ENCODE results near the gene SCARF1.
A peak's percentile ranks its signal among the peaks of the same experiment; 100 is the strongest.

Gene SCARF1

DNA sequence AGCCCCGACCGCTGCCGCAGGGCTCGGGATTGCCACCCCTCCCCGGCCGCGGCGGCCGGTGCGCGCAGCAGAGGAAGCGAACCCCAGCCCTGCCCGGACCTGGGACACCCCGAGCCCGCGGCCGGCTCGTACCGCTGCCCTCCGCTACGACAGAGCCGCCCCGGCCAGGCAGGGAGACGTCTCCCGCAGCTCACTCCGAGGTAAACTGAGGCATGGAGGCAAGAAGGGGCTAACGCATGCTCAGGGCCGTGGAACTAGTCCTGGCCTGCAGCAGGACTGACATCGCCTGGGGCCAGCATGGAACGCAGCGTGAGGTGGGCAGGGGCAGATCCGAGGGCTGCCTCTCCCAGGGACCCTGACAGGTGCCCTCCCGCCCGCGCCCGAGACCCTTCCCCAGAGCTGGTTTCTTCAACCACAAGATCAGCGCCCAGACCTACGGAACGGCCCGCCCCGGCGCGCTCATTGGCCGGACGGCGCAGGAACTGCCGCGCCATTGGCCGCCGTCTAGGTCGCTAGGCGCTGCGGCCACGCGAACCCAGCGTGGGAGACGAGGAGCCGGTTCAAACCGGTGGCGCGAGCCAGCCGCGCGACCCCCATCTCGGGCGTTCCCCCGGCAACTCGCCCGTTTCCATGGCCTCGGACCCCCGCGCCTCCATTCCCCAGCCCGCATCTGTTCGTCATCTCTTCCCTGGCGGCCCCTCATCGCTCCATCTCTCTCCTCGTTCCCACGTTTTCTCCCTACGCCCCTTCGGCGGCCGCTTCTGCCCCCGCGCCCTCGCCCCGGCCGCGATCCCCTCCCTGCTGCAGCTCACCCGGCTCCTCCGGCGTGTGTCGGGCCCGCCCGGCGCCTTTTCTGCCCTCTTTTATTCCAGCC, 17.3 kb downstream of the SCARF1 start, which contains the start of gene SLC43A2:
TSS of gene SLC43A2 (minus strand) at position 853 of the 874 bp plus-strand sequence. CDS start 960 bp downstream, outside the sequence.
- peak; percentile 67 for DNase-seq

DNA sequence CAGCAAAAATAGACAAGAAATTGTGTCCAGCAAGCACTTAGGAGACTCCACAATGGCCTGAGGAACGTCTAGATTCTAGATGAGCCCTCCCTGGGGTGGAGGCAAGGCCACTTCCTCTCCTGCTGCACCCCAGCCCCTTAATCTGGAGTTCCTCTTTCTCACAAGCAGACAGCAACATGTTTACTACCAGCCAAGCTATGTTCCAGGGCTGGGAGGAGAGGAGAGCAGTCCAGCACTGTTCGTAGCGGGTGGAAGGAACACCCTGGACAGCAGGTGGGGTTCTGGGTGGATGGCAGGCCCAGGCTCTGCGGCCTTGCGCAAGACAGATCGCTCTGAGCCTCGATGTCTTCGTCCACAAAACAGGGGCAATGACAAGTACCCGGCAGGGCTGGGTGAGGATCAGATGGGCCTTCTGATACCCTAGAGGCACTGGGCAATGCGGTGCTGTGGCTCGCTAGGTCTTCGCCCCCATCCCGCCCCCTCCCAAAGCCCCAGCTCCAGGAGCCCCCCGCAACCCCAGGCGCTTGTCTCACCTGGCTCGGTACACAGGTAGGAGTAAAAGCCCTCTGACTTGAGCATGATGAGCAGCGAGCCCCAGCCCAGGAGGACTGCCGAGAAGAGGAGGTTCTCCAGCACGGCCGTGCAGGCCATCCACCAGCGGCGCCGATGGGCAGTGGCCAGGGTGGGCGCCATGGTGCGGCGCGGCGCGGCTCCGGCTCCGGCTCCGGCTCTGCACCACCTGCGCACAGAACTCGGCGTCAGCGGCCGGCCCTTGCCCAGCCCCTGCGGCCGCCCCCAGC, 18.1 kb downstream of the SCARF1 start:
- no peak for DNase-seq

DNA sequence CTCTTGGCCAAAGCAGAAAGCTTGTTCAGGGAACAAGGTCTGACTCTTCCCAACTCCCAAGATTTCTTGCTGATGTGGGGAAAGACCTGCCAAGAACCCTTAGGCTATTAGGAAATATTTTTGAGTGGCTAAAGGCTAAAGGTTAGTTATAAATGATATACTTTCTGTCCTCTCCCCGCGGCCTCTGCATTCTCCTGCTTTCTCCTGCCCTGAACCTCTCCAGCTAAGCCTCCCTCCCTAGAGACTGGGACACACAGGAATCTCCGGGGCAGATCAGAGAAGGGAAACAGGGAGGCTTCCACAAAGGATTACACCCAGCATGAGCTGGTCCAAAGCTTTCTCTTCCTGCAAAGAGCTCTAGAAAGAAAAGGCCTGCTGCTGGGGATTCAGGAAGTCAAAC, 19.2 kb downstream of the SCARF1 start:
- DNase-seq: no peak

DNA sequence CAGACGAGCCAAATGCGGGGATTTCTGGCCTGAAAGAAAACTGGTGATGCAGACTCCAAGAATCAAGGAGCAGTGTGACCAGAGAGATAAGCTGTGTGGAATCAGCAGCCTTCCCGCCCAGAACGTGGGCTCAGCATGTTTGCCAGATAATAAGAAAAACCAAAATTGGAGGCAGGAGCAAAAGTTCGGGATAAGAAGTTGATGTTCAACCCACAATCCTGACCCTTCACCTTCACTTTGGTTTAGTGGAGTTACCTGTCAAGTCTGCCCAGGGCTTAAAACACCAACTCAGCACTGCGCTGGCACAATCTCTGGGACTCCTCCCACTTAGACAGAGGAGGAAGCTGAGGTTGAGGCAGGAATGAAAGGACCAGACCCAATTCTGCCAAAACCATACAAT, 20.0 kb downstream of the SCARF1 start:
- no peak for DNase-seq

DNA sequence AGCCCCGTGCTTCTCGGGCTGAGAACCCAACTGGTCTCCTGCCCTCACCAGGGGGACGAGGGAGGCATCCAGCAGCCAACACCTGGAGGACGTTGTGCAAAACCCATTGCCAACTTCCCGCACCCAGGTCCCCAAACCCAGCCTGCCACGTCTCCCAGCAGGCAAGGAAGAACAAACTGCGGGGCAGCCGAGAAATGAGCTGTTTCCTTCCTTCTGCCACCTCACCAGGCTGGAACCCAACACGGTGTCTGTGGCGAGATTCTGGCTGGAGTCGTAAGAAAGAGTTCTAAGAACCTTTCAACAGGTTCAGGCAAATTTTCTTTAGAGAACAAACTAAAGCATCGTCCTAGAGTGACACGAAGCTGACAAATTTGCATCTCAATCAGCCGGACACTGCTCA, 20.5 kb downstream of the SCARF1 start:
- no peak for DNase-seq

DNA sequence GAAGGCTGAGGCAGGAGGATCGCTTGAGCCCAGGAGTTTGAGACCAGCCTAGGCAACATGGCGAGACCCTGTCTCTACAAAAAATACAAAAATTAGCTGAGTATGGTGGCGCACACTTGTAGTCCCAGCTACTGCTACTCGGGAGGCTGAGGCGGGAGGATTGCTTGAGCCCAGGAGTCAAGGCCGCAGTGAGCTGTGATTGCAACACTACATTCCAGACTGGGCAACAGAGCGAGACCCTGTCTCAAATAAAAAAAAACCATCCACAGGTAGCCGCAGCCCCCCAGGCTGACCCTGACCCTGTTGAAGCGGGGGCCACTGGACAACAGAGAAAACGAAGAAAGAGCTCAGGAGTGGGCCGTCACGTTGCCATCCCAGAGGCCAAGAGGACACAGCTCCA, 20.9 kb downstream of the SCARF1 start:
- DNase-seq: no peak

DNA sequence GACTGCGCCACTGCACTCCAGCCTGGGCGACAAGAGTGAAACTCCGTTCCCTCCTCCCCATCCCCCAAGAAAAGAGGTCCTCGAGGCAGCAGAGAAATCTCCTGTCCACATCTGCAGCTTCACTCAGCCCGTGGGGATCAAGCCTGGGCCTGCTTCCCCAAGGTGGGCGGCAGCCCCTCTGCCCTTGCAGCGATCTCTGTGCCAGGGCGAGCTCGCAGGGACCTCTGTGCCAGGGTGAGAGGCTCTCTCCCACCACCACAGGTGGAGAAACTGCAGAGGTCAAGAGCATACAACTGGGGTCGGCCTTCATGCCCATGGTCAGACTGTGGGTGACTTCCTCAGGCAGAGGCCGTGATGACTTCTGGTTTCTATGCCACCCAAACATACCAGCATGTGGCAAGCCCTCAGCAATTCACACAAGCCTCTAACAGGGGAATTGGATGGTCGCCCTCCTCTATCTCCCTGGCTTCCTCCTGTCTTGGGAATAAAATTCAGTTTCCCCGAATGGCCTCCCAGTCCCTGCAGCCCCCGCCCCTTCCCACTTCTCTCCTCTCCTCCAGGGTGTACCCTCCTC, 22.4 kb downstream of the SCARF1 start:
- DNase-seq: no peak

DNA sequence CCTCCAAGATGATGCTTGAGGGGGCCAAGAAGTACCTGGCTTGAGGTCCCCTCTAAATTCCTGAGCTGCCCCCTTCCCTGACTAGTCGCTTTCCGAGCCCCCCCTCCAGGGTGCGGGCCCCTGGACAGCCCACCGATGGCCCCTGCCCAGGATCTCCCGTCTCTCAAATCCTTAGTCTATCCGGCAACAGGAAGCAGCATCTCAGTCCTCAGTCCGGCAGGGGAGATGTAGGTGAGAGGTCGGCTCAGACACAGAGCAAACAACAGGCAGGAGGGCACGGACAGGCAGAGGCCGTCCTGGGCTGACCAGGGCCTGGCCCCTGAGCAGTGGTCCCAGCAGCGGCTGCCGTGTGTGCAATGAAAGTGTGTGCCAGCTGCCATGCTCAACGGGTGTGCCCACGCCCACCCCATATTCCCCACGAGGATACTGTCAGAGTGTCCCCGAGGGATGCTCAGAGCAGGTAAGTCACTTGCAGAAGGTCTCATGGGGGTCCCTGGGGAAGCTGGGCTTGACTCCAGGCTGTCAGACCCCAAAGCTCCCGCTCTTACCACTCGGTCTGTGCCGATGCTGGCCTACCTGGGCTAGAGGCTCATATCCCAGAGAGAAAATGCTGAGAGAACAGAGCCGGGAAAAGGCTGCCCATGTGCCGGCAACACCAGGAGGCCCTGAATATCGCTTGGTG, 24.1 kb downstream of the SCARF1 start:
- DNase-seq: no peak

DNA sequence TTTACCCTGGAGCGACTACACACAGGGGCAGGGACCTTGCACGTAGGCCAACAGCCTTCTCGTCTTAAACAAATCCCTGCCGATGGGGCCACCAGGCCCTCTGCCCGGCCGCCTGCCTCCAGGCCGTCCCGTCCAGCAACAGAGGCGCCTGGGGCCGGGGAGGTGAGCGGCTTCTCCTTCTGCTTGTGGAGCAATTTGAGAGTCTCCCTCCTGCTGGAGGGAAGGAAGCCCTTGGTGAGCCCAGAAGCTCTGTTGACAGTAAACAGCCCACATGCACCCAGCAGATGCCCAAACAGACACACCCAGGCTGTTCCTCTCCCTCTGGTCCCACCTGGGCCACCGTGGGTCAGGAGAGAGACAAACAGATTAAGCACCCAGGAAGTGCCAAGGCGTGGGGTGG, 25.0 kb downstream of the SCARF1 start:
- DNase-seq: no peak

DNA sequence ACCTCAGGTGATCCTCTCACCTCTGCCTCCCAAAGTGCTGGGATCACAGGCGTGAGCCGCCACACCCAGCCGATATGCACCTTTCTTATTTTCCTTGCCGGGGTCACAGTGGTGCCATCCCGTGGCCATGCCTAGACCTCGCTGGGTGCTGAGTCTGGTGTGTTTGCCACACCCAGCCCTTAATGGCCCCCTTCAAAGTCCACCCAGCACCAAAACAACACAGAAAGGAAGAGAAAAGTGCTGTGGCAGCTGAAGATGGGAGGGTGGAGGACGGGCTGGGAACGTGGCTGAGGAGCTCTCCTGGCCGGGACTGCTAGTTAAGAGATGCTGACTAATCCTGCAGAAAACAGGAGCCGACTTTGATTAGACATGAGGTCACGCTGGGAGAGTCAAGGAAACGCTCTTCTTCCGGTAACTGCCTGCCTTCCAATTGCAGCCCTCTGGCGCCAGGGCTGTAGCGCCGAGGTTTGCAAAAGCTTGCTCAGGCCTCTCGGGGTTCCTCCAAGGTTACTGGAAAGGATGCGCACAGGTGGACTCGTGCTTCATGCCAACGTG, 27.8 kb downstream of the SCARF1 start:
- DNase-seq: no peak

DNA sequence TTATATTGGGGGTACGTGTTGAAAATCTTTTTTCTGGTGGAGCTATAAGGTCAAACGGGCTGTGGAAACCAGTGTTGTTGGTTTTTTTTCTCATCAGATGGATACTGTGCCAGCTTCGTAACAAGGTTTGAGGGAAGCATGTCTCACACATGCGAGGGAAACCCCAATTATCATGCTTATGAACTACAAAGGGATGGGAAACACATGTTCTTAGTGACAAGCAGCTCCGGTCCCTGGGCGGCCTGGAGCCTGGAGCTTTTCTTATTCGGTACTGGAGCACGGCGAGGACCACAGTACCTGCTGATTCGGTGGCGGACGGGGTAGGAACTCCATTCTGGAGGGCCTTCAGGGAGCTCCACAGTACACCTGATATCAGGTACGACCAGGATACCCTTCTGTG, 29.4 kb downstream of the SCARF1 start:
- DNase-seq: no peak

DNA sequence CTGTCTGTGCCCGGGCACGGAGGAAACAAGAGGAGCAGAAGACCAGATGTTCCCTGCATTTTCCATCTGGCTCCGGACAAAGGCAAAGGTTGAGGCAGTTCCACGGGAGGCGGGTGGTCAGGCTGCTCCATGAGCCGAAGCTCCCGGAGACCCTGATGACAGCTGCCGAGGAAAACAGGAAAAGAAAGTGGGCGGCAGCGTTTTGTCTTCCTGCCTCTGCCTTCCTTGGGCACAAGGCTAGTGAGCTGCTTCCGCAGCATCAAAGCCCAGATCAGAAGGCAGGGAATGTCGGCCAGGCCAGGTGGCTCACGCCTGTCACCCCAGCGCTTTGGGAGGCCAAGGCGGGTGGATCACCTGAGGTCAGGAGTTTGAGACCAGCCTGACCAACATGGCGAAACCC, 33.1 kb downstream of the SCARF1 start:
- no peak for DNase-seq

DNA sequence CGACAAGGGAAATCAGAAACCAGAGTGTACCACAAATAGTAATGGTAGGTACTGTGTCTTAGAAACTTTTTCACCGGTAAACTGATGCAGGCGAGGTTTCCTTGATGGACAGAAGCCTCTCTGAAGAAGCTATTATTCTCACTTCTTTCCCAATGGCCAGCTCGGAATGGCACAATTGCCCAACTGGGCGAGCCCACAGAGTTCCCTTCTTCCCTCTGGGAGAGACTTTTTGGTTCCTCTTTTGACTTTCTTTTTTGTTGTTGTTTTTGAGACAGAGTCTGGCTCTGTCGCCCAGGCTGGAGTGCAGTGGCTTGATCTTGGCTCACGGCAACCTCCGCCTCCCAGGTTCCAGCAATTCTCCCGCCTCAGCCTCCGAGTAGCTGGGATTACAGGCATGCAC, 33.8 kb downstream of the SCARF1 start:
- no peak for DNase-seq

DNA sequence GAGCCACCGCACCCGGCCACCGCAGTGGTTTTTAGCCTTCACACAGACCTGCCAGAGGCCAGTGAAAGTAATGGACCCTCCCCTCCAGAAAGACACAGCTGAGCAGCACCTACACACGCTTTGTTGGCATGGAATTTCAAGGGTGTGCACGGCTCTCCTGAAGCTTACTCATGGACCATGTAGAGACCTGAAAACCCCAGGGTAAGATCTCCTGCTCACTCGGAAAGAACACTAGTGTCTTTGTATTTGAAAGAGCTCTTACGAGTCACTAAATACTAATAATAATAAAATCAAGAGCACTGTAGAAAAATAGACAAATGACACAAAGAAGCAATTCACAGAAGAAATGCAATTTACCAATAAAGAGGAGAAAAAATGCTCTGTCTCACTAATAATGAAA, 36.9 kb downstream of the SCARF1 start:
- no peak for DNase-seq

DNA sequence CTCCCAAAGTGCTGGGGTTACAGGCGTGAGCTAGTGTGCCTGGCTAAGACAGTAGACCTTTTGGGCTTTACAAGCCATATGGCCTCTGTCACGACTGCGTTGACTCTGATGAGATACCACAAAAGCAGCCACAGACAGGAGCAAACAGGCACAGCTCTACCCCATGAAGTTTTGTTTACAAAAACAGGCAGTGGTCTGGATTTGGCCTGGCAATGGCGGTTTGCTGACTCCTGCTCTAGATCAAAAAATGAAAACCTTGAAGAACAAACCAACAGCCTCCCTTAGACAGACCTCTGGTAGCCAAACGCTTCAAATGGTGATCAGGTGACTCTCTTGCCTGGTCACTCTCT, 37.6 kb downstream of the SCARF1 start:
- no peak for DNase-seq

DNA sequence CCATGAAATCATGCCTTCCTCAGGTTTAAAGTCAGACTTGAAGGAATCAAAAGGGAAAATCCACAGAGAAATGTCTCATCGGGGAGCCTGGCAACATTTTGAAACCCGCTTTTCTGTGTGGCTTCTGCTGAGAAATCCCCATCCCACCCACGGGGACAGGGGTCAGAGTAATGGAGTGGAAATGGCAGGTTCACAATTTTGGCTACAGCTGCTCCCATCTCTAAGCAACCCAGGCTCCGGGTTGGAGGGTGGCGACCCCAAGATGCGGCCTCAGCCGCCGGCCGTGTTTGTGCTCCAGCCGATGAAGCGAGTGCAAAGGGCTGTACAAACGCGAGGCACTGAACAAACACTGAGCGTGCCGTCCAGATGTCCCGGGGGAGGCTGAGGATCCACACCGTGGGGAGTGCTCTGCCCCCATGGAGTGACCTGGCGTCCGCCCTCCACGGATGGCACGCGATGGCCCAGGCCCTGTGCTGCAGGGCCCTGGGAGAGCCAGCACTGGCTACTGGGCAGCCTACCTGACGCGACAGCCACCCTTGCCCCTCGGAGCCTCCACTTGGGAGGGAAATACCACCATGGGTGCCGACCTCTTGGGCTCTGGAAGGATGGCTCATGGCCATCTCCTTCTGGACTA, 39.1 kb downstream of the SCARF1 start:
- no peak for DNase-seq

DNA sequence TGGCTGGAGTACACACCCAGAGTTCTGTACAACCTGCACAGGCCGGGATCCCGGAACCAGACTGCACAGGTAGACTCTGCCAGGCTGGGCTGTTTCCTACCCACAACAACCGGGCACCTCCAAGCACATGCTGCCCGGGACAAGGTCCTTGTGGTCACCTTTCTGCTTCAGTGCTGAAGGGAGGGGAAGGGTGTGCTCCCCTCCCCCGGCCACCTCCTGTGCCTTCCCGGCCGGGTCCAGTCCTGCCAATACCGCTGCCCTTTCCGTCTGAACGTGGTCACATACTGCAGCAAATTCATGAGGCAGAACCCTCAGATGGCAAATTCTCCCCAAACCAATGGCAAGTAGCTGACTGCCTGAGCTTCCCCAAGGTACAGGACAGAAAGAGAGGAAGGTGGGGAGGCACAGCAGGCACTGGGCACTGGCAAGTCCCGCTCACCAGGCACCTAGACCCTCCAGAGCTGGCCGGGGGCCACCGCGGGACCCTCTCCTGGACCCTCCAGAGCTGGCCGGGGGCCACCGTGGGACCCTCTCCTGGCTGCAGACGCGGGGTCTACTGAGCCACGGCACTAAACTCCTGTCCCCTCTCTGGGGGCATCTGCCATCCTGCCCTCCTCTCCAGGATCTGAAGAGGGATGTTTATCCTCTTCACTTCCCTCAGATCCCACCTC, 39.7 kb downstream of the SCARF1 start:
- no peak for DNase-seq

DNA sequence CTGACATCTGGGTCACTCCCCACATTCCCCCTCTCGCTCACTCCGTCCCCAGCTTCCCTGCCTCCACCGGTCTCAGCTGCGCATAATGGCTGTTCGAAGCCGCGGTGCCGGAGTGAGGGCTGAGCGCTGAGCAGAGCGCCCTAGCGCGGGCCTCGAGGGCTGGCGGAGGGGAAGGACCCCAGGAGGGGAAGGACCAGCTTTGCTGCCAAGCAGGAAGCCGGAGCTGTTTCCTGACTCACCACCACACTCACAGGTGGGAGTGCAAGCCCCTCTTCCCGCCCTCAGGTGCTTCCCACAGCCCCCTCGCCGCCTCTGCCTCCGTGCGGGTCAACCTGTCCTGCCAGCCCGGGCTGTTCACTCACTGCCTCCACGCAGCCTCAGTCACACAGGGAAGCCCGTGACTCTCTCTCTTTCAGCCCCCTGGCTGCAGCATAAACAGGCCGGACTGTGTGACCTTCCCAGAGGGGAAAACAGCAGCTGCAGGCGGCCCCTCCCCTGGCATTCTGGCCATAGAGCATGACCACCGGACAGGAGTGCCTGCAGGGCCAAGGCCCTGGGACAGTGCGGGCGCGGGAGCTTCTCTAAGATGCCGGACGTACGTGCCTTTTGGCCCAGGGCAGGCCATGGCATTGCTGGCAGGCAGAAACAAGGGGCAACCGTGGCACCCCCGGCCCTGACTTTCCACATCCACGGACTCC, 40.6 kb downstream of the SCARF1 start:
- DNase-seq: no peak

DNA sequence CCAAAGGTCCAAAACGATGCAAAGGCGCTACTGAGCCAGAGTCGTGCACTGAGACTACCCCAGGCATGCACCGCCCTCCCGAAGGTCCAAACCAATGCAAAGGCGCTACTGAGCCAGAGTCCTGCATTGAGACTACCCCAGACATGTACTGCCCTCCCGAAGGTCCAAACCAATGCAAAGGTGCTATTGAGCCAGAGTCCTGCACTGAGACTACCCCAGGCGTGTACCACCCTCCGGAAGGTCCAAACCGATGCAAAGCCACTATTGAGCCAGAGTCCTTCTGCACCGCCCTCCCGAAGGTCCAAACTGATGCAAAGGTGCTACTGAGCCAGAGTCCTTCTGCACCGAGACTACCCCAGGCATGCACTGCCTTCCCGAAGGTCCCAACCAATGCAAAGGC, 44.0 kb downstream of the SCARF1 start:
- DNase-seq: no peak

DNA sequence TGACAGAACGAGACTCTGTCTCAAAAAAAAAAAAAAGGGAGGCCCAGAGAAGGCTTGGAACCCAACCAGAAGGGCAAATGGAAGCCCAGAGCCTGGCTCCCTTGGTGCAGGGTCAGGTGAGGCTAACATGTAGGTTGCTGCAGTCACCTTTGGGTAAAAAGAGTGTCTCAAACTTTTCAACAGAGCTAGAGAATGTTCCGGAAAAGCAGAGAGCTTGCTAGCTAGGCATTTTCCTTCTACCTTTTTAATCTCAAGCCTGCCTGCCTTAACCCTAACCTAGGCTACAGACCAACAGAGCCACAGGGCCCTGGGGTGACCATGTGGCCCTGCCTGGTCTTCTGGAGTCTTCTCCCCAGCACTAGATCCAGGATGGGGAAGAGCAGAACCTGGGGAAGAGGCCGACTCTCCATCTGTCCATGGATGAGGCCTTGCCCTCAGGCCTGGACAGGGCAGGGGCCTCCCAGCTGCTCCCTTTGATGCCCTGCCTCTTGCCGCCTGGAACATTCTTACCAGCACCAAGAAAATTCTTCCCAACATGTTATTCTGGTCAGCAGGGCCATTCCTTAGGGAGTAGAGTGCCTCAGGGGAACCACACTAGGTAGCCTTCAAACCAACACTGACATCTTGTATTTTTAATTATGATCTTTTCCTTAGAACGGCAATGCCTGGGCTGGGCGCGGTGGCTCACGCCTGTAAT, 47.0 kb downstream of the SCARF1 start:
- no peak for DNase-seq
